ENCODE measurements around the gene AFF4. TPM values are rescaled to one million over a fixed set of nuclear protein-coding genes. Genes with fewer than 3 reads are reported as not detected.

The AFF4 gene
- total and polyA plus RNA-seq, 2 experiments from 2014 or later, result 31.3 to 46.3 TPM

GRCh38 chr5:132840313-132840712 lies 123.1 kb downstream of the AFF4 start (continued):
- no peak for TF ChIP-seq ZNF462 (CRISPR knock-in tag; IDR thresholded peaks at IDR 0.05)
- TF ChIP-seq STAT1 (IDR thresholded peaks at IDR 0.05; ENCODE audit: unreplicated experiment), result no peak
- TF ChIP-seq NANOG (IDR thresholded peaks at IDR 0.05; ENCODE audit: borderline replicate concordance), result no peak
- no peak for TF ChIP-seq REST (IDR thresholded peaks at IDR 0.05; ENCODE audit: unreplicated experiment)
- no peak for TF ChIP-seq JUNB (IDR thresholded peaks at IDR 0.05; ENCODE audit: unreplicated experiment)
- TF ChIP-seq ZNF331 (CRISPR knock-in tag; IDR thresholded peaks at IDR 0.05; ENCODE audit: low read depth), result no peak
- no peak for TF ChIP-seq ZNF114 (CRISPR knock-in tag; IDR thresholded peaks at IDR 0.05)
- no peak for TF ChIP-seq EZH2phosphoT487 (IDR thresholded peaks at IDR 0.05; ENCODE audit: unreplicated experiment)

Measured in GM23338 (cell line).